GM19238 (cell line): ENCODE results near the gene TUT4.

Experiments used
- DNase-seq: peaks from one replicate; pipeline ENCODE4 v3.0.0; 2011; ENCODE audit warnings: low spot score; ENCODE audit not compliant: insufficient read length

The TUT4 gene

DNA sequence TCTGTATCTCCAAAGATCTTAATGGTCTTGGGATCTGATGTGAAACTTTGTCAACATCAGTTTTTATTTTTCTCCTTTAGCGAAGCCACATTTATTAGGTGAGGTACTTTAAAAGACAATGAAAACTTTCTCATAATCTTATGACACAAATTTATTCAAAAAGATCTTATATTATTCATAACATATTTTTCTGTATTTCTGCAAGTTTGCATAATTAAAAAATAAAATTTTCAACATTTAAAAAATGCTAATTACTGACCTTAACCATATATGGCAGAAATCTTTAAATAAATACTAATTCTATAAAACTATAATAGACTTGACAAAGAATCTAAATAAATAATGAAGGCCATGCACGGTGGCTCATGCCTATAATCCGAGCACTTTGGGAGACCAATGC lies 75.9 kb downstream of the TUT4 start:
- DNase-seq, result no peak

DNA sequence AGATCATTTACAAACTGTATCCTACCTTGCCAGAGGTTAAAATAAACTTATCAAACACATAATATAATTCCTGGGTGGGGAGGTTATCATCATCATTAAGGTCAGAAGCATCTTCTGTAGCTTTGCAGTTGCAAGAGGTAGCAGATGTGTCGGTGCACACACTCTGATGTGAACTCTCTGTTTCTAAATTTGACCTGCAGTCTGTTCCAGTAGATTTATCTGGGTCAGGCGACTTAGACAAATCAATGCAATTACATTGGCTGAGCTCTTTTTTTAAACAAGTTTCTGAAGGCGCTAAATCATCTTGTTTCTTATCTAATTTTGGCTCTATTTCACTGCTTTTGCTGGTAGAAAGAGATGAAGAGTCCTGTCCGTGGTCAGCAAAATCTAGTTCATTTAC lies 78.1 kb downstream of the TUT4 start:
- DNase-seq, result no peak

DNA sequence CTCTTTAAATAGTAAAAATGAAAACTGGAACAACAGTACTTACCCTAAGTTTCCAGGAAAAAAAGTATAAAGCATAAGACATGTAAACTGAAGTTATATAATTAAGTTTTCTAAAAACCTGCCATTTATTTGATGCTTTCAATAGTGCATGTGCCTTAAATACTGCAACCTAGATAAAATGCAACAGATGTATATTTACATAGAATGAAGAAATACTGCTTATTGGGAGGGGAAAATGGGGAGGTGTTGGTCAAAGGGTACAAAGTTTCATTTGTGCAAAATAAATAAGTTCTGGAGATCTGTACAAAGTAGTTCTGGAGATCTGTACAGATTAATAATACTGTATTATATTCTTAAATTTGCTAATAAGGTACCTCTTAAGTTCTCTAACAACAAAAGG lies 79.9 kb downstream of the TUT4 start:
- DNase-seq, result no peak

DNA sequence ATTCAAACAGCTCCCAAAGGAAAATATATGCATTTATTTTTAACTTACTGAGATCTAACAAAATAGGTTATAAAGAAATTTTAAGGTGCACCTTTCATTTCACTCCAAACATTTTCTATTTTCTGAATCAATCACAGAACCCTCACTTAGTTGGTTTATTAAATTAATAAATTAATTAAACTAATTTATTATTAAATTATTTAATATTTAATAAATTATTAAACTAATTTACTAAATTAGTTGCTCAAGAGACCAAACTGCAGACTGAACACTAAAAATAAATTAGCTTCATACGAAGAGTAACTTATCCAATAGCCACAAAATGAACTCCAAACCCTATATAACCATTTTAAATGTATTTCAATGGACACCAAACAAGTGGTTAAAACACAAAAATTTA lies 80.5 kb downstream of the TUT4 start:
- DNase-seq, result no peak

GRCh38 chr1:52469108-52469507 lies 83.8 kb downstream of the TUT4 start:
- DNase-seq, result no peak

DNA sequence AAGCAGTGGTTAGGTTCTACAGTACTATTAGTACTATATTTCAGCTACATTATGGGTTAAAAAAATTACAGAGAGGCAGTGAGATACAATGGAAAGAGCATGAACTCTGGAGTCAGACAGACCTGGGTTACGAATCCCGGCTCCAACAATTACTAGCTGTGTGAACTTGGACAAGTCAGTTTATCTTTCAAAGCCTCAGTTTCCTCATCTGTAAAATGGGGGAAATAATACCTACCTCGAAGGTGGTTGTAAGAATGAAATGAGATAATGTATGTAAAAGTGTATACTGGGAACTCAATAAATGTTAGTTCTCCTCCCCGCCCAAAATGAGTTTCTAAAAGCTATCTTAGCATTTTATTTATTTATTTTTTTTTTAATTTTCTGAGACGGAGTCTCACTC lies 89.0 kb downstream of the TUT4 start:
- DNase-seq, result no peak

GRCh38 chr1:52461821-52462220 lies 91.1 kb downstream of the TUT4 start:
- no peak for DNase-seq

DNA sequence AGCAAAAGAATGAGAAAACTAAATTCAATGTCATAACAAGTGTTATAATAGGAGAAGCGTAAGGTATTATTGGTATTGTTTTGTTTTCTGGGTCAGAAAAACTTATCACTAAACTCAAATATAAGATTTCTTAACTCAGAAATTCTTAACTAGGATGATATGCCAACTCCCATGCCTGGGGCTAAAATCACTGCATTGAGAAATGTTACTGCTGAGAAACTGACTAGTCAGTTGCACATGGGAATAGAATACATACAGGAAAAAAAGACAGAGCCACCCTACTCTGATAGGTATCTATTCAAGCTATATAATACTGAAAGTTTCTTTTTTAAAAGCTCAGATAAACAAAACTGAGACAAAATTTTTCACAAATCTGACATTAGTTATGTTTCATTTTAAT lies 92.2 kb downstream of the TUT4 start:
- no peak for DNase-seq

DNA sequence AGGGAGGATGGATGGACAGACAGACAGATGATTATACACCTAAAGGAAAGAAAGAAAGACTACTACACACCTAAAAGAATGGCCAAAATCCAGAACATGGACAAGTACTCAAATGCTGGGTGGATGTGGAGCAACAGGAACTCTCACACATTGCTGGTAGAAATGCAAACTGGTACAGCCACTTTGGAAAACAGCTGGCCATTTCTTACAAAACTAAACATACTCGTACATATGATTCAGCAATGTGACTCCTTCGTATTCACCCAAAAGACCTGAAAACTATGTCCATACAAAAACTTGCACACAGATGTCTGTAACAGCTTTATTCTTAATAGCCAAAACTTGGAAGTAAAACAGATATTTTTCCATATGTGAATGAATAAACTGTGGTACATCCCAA lies 97.2 kb downstream of the TUT4 start:
- DNase-seq, result no peak

GRCh38 chr1:52454779-52455178 lies 98.1 kb downstream of the TUT4 start:
- DNase-seq, result no peak

DNA sequence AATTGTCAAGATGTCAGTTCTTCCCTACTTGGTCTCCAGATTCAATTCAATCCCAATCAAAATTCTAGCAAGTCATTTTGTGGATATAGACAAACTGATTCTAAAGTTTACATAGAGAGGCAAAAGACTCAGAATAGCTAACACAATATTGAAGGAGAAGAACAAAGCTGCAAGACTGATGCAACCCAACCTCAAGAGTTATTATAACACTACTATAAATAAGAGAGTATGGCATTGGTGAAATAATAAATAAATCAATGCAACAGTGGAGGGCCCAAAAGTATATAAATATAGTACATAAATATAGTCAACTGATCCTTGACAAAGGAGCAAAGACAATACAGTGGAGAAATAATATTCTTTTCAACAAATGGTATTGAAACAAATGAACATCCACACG lies 98.8 kb downstream of the TUT4 start:
- no peak for DNase-seq

DNA sequence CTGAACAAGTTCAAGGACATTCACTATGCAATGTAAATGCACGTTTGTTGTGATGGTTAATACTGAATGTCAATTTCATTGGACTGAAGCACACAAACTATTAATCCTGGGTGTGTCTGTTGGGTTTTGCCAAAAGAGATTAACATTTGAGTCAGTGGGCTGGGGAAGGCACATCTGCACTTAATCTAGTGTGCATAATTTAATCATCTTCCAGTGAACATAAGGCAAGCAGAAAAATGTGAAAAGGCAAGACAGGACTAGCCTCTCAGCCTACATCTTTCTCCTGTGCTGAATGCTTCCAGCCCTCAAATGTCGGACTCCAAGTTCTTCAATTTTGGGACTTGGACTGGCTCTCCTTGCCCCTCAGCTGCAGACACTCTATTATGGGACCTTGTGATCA lies 108.4 kb downstream of the TUT4 start:
- no peak for DNase-seq

GRCh38 chr1:52439976-52440375 lies 112.9 kb downstream of the TUT4 start:
- no peak for DNase-seq

- no peak for DNase-seq
These were observed 116.1 kb downstream of the TUT4 start for GRCh38 chr1:52436817-52437216.

- DNase-seq, result no peak
These were observed 117.2 kb downstream of the TUT4 start for GRCh38 chr1:52435650-52436049.

- DNase-seq, result no peak
These were observed 117.7 kb downstream of the TUT4 start for GRCh38 chr1:52435211-52435610.

GRCh38 chr1:52432807-52433206 lies 120.1 kb downstream of the TUT4 start:
- no peak for DNase-seq

- no peak for DNase-seq
These were observed 125.7 kb downstream of the TUT4 start for GRCh38 chr1:52427152-52427551.

DNA sequence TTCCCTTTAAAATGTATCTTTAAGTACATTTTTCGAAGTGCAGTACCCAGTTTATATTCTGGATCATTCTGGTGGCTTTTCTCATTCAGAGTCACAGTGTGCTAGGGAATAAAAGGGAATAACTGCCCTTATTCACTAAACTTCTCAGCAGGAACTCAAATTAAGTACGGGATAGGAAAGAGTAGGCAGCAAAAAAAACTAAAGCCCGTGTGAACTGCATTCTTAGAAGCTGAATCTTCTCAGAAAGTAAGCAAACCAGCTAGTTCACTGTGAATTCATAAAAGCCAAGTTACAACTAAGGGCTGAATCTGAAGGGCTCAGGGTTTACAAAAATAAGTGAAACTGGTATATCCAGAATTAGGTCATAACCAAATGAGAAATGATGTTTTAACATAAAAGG lies 126.5 kb downstream of the TUT4 start:
- no peak for DNase-seq

DNA sequence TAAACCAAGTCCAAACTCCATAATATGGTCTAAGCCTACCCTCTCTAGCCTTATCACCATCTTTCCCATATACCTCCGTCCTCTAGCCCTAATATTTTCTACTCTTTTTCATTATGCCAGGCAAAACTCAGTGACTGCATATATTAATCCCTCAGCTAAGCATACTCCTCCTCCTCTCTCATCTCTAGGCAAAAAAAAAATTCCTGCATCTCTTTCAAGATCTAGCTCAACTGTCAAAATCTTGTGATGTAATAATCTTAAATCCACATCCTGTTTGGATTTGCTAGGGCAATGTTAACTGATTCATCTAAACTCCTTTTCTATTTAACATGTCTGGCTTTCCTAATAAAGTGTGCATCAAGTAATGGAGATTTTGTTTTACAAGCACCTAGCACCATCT lies 128.1 kb downstream of the TUT4 start:
- no peak for DNase-seq

DNA sequence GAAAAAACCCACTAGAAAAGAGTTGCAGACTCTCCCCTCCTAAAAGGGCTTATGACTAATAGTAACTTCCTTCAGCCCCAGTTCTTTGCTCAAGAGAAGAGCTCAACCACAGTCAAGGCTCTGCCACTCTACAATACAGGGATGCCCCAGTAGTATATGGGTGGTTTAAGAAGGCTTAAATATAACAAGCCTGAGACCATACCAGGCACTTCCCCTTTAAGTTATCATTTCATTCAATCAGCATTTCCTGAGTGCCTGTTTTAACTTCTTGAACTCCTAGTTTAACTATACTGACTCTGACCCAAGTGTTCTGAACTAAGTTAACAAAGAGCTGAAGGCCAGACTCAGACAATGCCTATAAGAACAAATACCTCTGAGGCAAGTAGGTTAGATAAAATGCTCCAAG lies 128.7 kb downstream of the TUT4 start:
- no peak for DNase-seq

DNA sequence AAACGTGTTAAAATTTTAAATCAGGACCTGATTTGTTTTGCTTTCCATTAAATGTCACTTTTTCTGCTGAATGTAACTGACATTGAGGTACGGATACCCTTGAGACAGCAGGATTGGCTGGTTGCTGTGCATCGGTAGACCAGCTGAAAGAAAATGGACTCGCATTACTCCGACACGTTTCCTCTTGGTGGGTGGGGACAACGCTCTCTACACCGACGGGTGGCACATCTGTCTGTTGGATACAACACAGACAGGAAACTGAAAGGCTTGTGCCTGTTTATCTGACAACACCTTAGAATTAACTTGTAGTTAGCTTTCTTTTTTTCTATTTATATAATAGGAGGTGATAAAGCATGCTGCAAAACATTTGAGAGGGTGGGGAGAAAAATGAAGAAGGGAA lies 129.1 kb downstream of the TUT4 start:
- DNase-seq, result no peak

- no peak for DNase-seq
These were observed 129.8 kb downstream of the TUT4 start for GRCh38 chr1:52423055-52423454.

DNA sequence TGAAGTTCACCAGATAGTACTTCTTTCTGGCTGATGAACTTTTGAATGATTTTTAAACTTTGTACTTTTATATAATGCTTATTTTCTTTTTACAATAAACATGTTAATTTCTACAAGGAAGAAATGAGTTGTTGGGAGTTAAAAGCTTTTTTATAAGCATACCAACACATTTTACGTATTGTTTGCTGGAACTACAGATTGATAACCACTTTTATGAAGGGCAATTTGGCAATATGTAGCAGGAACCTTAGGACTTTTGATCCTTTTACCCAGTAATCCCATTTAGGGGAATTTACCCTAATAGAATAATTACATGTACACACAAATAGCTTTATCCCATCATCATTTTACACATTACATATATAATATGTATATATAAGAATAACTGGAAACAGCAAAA lies 132.2 kb downstream of the TUT4 start:
- no peak for DNase-seq

DNA sequence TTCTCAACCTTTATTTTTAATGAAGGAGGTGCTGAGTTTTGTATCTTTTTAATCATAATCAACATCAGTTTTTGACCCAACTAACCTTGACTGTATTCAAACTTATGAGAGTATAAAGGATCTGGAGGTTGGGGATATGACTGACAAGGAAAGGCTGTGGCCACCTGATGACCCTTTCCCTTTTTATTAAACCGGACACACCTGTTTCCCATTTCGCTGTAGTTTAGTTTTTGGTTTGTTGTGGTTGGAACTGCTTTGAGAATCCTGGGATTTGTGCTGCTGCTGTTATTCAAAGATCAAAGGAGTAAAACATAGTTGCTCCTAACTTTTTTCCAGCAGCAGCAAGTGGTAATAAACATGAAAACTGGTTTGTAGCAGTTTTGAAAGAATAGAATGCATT lies 136.1 kb downstream of the TUT4 start:
- DNase-seq, result no peak
